ENCODE data around the gene PPDPF. TPM values are rescaled to one million over a fixed set of nuclear protein-coding genes. Genes with fewer than 3 reads are reported as not detected.
A peak's percentile ranks its signal among the peaks of the same experiment; 100 is the strongest.

Gene PPDPF
- total RNA-seq, 2 donors from 2014 or later: 91.0 to 130 TPM

DNA sequence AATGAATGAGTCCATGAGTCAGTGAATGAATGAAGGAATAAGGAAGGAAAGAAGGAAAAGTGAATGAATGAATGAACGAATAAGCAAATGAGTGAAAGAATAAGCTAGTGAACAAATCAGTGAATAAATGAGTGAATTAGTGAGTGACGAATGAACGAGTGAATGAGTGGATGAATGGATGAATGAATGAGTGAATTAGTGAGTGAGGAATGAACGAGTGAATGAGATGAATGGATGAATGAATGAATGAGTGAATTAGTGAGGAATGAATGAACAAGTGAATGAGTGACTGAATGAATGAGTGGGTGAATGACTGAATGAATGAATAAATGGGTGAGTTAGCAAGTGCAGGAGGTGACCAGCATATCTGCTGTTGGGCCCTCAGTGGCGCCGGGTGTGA, 23.2 kb downstream of the PPDPF start:
- no peaks in the 10 kb centered on the region for H3K9me3 Mint-ChIP-seq
- no peak for ATAC-seq (replicated peaks in 1 of 2)
- no peaks in the 10 kb centered on the region for H3K36me3 Mint-ChIP-seq (ENCODE audit: insufficient read depth in 2 of 2)
- no peak overlapping the region for H3K27ac Mint-ChIP-seq
- DNase-seq: no peak
- peaks cover under 1% of the 10 kb centered on the region for H3K4me1 Mint-ChIP-seq (ENCODE audit: low read depth)
- no peaks in the 10 kb centered on the region for H3K27me3 Mint-ChIP-seq (ENCODE audit: low read depth)
- no peak overlapping the region for H3K4me3 Mint-ChIP-seq

DNA sequence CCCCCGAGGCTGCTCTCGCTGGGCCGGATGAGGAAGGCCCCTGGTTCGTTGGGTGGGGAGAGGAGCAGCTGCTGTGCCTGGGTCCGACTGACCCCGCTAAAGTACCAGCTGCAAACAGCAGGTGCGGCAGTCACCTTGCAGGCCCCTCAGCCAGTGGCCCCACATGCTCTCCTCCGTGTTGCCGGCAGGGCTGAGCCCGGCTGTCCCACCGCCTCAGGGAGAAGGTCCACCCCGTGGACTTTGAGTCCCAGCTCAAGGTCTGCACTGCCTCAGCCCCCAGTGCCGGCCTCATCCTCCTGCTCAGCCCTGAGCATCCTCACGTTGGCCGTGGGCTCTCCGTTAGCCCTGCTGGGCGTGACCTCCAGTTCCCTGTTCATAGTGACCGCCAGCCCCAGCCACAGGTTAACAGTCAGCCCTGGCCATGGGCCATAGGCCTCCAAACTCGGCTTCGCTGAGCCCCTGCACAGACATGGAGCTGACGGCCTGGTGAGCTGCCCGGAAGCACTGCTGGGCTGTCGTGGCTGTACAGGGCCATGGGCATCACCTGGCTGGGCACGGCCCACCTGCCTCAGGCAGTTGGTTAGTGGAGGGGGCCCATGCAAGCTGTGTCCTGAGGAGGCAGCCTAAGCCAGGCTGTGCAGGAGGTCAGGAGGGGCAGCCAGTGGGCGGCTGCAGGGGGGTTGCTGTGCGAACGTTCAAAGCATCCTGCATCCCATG, 23.8 kb downstream of the PPDPF start:
- Mint-ChIP-seq H3K36me3 (ENCODE audit: insufficient read depth in 2 of 2) (no peaks in the 10 kb centered on the region), H3K9me3 (no peaks in the 10 kb centered on the region), H3K27ac (no peak overlapping the region), H3K27me3 (ENCODE audit: low read depth) (peaks cover 3% of the 10 kb centered on the region), H3K4me1 (ENCODE audit: low read depth) (peaks cover 3% of the 10 kb centered on the region), H3K4me3 (no peak overlapping the region)
- no peak for DNase-seq
- ATAC-seq (replicated peaks in 1 of 2): no peak

DNA sequence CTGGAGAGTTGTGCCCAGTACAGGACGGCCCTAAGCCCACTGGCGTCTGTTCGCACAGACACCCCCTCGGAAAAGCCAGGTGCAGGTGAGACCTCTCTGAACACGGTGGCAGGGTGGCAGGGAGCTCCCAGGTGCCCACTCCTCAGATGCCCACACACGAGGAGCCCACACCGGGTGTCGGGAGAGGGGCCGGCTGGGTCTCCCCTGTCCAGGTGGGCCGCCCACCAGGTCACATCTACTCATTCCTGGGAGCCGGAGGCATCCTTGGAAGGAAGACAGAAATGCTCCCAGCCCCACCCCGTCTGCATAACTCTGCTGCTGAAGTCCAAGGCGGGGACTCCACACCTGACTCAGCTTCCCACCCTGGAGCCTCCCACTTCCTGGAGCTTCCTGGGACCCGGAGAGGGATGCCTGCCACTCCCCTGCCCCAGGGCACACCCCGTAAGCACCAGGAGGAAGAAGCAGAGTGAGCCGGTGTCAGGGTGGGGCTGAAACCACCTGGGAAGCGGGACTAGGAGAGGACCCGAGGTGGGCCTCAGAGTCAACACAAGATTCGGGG, 24.5 kb downstream of the PPDPF start:
- peaks cover 4% of the 10 kb centered on the region for H3K27me3 Mint-ChIP-seq (ENCODE audit: low read depth)
- H3K9me3 Mint-ChIP-seq: no peaks in the 10 kb centered on the region
- H3K4me1 Mint-ChIP-seq (ENCODE audit: low read depth): peaks cover 6% of the 10 kb centered on the region
- ATAC-seq (replicated peaks in 1 of 2) (no peak), DNase-seq (no peak)
- no peak overlapping the region for H3K4me3 Mint-ChIP-seq
- H3K27ac Mint-ChIP-seq: no peak overlapping the region
- no peaks in the 10 kb centered on the region for H3K36me3 Mint-ChIP-seq (ENCODE audit: insufficient read depth in 2 of 2)

- Mint-ChIP-seq H3K4me3 (no peak overlapping the region), H3K27ac (no peak overlapping the region), H3K36me3 (ENCODE audit: insufficient read depth in 2 of 2) (no peaks in the 10 kb centered on the region), H3K9me3 (no peaks in the 10 kb centered on the region), H3K4me1 (ENCODE audit: low read depth) (peaks cover 6% of the 10 kb centered on the region), H3K27me3 (ENCODE audit: low read depth) (peaks cover 6% of the 10 kb centered on the region)
- ATAC-seq (replicated peaks in 1 of 2) (no peak), DNase-seq (no peak)
Measured at GRCh38 chr20:63545814-63546213, 25.2 kb downstream of the PPDPF start.

GRCh38 chr20:63546256-63546955, 25.8 kb downstream of the PPDPF start:
- H3K4me3 Mint-ChIP-seq: no peak overlapping the region
- DNase-seq (no peak), ATAC-seq (replicated peaks in 1 of 2) (no peak)
- no peaks in the 10 kb centered on the region for H3K9me3 Mint-ChIP-seq
- no peak overlapping the region for H3K27ac Mint-ChIP-seq
- peaks cover 6% of the 10 kb centered on the region for H3K4me1 Mint-ChIP-seq (ENCODE audit: low read depth)
- H3K27me3 Mint-ChIP-seq (ENCODE audit: low read depth): peaks cover 10% of the 10 kb centered on the region
- no peaks in the 10 kb centered on the region for H3K36me3 Mint-ChIP-seq (ENCODE audit: insufficient read depth in 2 of 2)

- Mint-ChIP-seq H3K4me1 (ENCODE audit: low read depth) (peaks cover 8% of the 10 kb centered on the region), H3K27me3 (ENCODE audit: low read depth) (peaks cover 10% of the 10 kb centered on the region), H3K9me3 (no peaks in the 10 kb centered on the region), H3K4me3 (no peak overlapping the region), H3K27ac (no peak overlapping the region), H3K36me3 (ENCODE audit: insufficient read depth in 2 of 2) (no peaks in the 10 kb centered on the region)
- no peak for ATAC-seq (replicated peaks in 1 of 2)
- DNase-seq: no peak
Measured at GRCh38 chr20:63546956-63547724, 26.6 kb downstream of the PPDPF start.

- Mint-ChIP-seq H3K27ac (no peak within 1 kb of the TSS), H3K9me3 (no peaks in the 10 kb centered on the region), H3K36me3 (ENCODE audit: insufficient read depth in 2 of 2) (no peaks in the 10 kb centered on the region), H3K4me1 (ENCODE audit: low read depth) (peaks cover 15% of the 10 kb centered on the region), H3K27me3 (ENCODE audit: low read depth) (peaks cover 10% of the 10 kb centered on the region), H3K4me3 (no peak within 1 kb of the TSS)
- DNase-seq (no peak), ATAC-seq (replicated peaks in 1 of 2) (no peak)
Measured at GRCh38 chr20:63547725-63548480, 27.3 kb downstream of the PPDPF start, which contains the start of gene SRMS. SRMS (minus strand) TSS chr20:63547749; CDS start chr20:63547463, 286 bp downstream.

DNA sequence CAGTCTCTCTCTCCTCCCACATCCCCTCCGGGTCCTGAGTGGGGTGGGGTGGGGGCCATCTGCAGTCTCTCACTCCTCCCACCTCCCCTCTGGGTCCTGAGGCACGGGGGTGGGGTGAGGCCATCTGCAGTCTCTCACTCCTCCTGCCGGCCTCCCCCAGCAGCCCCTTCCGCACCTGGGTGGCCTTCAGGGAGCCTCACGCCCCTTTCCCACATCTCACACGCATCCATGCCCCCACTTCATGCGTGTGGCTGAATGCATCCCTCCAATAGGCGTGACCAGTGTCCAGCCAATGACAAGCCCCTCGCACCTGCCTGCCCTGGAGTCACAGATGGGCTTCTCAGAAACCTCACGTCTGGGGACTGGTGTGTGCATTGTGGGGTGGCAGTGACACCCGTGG, 28.0 kb downstream of the PPDPF start:
- peaks cover 18% of the 10 kb centered on the region for H3K4me1 Mint-ChIP-seq (ENCODE audit: low read depth)
- H3K9me3 Mint-ChIP-seq: no peaks in the 10 kb centered on the region
- no peak overlapping the region for H3K27ac Mint-ChIP-seq
- no peaks in the 10 kb centered on the region for H3K36me3 Mint-ChIP-seq (ENCODE audit: insufficient read depth in 2 of 2)
- DNase-seq: no peak
- peaks cover 10% of the 10 kb centered on the region for H3K27me3 Mint-ChIP-seq (ENCODE audit: low read depth)
- H3K4me3 Mint-ChIP-seq: no peak overlapping the region
- ATAC-seq (replicated peaks in 1 of 2): no peak

DNA sequence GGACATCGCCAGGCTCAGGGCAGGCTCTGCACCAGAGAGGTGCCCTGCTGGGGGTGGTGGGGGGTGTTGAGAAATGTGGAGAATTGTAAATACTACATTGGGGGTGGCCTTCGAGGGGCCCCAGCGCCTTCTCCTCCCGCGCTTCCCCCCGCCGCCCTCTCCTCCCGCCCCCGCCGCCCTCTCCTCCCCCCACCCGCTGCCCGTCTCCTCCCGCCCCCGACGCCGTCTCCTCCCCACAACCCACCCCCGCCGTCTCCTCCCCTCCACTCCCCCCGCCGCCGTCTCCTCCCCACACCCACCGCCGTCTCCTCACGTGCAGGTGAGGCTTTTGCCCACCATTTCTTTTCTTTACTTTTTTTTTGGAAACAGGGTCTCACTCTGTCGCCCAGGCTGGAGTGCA, 28.5 kb downstream of the PPDPF start:
- Mint-ChIP-seq H3K9me3 (no peaks in the 10 kb centered on the region), H3K27ac (no peak overlapping the region), H3K36me3 (ENCODE audit: insufficient read depth in 2 of 2) (no peaks in the 10 kb centered on the region), H3K4me1 (ENCODE audit: low read depth) (peaks cover 18% of the 10 kb centered on the region), H3K4me3 (no peak overlapping the region), H3K27me3 (ENCODE audit: low read depth) (peaks cover 10% of the 10 kb centered on the region)
- ATAC-seq (replicated peaks in 1 of 2) (no peak), DNase-seq (no peak)

- H3K4me3 Mint-ChIP-seq: no peak overlapping the region
- H3K27ac Mint-ChIP-seq: no peak overlapping the region
- no peaks in the 10 kb centered on the region for H3K36me3 Mint-ChIP-seq (ENCODE audit: insufficient read depth in 2 of 2)
- no peaks in the 10 kb centered on the region for H3K9me3 Mint-ChIP-seq
- ATAC-seq (replicated peaks in 1 of 2) (no peak), DNase-seq (no peak)
- H3K27me3 Mint-ChIP-seq (ENCODE audit: low read depth): peaks cover 10% of the 10 kb centered on the region
- peaks cover 18% of the 10 kb centered on the region for H3K4me1 Mint-ChIP-seq (ENCODE audit: low read depth)
Measured at GRCh38 chr20:63549679-63550282, 29.2 kb downstream of the PPDPF start.

- H3K27me3 Mint-ChIP-seq (ENCODE audit: low read depth): peaks cover 10% of the 10 kb centered on the region
- no peak for ATAC-seq (replicated peaks in 1 of 2)
- peaks cover 18% of the 10 kb centered on the region for H3K4me1 Mint-ChIP-seq (ENCODE audit: low read depth)
- no peak for DNase-seq
- no peak overlapping the region for H3K27ac Mint-ChIP-seq
- no peaks in the 10 kb centered on the region for H3K36me3 Mint-ChIP-seq (ENCODE audit: insufficient read depth in 2 of 2)
- H3K9me3 Mint-ChIP-seq: no peaks in the 10 kb centered on the region
- H3K4me3 Mint-ChIP-seq: no peak overlapping the region
Measured at GRCh38 chr20:63551068-63551467, 30.5 kb downstream of the PPDPF start.

DNA sequence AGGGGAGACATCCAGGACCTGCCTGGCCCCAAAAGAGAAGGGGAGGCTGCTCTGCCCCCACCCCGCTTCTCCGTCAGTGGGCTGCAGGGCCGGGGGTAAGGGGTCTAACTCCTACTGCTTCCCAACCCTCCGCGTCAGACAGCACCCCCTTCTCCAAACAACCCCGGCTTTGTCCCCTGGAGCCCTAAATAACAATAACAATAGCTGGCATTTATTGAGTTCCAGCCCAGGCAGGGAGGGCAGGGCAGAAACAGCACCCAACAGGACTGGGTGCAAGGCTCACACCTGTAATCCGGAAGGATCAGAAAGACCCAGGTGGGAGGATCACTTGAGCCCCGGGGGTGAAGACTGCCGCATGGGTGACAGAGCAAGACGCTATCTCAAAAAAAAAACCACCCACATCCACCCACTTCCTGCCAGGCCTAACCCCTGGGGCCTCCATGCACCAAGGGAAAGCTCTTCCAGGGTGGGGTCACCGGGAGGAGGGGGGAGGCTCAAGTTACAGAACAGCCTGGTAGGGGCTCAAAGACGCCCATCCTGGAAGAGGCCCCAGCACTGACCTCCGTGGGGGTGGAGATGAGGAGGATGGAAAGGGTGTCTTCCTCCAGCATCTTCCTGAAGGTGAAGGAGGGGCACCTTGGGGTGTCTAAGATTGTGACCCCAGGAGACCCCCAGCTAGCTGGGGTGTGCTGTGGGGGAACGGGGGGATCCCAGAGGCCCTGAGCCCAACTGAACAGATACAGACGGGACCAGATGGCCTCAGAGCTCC, 32.1 kb downstream of the PPDPF start:
- peak overlapping the region; percentile 55 to 70 for H3K4me3 Mint-ChIP-seq

More for the DNA sequence above, 32.1 kb downstream of the PPDPF start:
- peaks cover 10% of the 10 kb centered on the region for H3K27me3 Mint-ChIP-seq (ENCODE audit: low read depth)
- DNase-seq (peak; percentile 56 to 59), ATAC-seq (replicated peaks in 1 of 2) (peak; percentile 39 to 42)
- H3K27ac Mint-ChIP-seq: no peak overlapping the region
- H3K36me3 Mint-ChIP-seq (ENCODE audit: insufficient read depth in 2 of 2): no peaks in the 10 kb centered on the region
- no peaks in the 10 kb centered on the region for H3K9me3 Mint-ChIP-seq
- H3K4me1 Mint-ChIP-seq (ENCODE audit: low read depth): peaks cover 18% of the 10 kb centered on the region
